ENCODE measurements around the gene C11orf21. TPM values are rescaled to one million over a fixed set of nuclear protein-coding genes. Genes with fewer than 3 reads are reported as not detected.

C11orf21 gene
- total RNA-seq, 1 donor from 2014 or later = 0.16 TPM

DNA sequence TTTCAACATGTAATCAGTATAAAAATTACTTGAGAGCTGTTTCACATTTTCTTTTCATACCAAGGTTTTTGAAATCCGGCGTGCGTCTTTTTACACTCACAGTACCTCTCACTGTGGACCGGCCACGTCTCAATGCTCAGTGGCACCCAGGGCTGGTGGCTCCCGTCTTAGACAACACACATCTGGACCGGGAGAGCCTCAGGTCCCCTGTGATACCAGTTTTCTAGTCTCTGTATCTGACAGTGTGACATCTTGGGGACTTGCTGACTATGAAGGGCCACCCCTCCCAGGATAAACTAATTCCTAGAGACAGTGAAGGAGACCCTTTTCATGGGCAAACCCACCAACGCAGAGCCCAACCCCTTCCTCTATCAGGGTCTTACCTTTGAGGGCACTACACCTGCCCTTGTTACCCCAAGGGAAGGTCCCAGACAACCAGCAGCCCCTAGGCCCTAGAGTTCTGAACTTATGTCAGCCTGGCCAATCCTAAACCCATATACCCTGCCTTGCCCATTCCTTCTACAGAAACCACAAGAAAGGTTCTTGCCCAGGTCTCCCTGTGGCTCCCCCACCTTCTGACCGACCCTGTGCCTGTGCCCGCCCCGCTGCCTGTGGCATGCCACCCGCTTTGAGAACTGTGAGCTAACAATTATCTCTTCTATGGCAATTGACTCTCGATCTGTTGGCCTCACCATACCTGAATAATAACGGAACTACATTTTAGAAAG lies 25.3 kb downstream of the C11orf21 start:
- H3K27me3 Mint-ChIP-seq (ENCODE audit: unreplicated experiment) = peaks cover 81% of the 10 kb centered on the region

GRCh38 chr11:2275334-2276279 lies 26.1 kb downstream of the C11orf21 start:
- DNase-seq (ENCODE audit: extremely low spot score, unreplicated experiment) = peak; percentile 80
- no peak overlapping the region for H3K27ac Mint-ChIP-seq (ENCODE audit: unreplicated experiment)
- peaks cover 10% of the 10 kb centered on the region for H3K9me3 Mint-ChIP-seq (ENCODE audit: unreplicated experiment)
- TF ChIP-seq, protein P1, sequence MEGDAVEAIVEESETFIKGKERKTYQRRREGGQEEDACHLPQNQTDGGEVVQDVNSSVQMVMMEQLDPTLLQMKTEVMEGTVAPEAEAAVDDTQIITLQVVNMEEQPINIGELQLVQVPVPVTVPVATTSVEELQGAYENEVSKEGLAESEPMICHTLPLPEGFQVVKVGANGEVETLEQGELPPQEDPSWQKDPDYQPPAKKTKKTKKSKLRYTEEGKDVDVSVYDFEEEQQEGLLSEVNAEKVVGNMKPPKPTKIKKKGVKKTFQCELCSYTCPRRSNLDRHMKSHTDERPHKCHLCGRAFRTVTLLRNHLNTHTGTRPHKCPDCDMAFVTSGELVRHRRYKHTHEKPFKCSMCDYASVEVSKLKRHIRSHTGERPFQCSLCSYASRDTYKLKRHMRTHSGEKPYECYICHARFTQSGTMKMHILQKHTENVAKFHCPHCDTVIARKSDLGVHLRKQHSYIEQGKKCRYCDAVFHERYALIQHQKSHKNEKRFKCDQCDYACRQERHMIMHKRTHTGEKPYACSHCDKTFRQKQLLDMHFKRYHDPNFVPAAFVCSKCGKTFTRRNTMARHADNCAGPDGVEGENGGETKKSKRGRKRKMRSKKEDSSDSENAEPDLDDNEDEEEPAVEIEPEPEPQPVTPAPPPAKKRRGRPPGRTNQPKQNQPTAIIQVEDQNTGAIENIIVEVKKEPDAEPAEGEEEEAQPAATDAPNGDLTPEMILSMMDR (IDR thresholded peaks at IDR 0.05) = no peak
- H3K4me1 Mint-ChIP-seq (ENCODE audit: unreplicated experiment) = peaks cover 12% of the 10 kb centered on the region
- peaks cover 77% of the 10 kb centered on the region for H3K27me3 Mint-ChIP-seq (ENCODE audit: unreplicated experiment)
- no peak overlapping the region for H3K4me3 Mint-ChIP-seq (ENCODE audit: unreplicated experiment)
- H3K36me3 Mint-ChIP-seq (ENCODE audit: unreplicated experiment) = no peaks in the 10 kb centered on the region

More for the DNA sequence above, 25.3 kb downstream of the C11orf21 start:
- peak; percentile 57 for DNase-seq (ENCODE audit: extremely low spot score, unreplicated experiment)
- no peaks in the 10 kb centered on the region for H3K36me3 Mint-ChIP-seq (ENCODE audit: unreplicated experiment)
- TF ChIP-seq, protein P1 (IDR thresholded peaks at IDR 0.05) = no peak
- H3K4me1 Mint-ChIP-seq (ENCODE audit: unreplicated experiment) = peaks cover 12% of the 10 kb centered on the region
- no peak overlapping the region for H3K4me3 Mint-ChIP-seq (ENCODE audit: unreplicated experiment)
- H3K27ac Mint-ChIP-seq (ENCODE audit: unreplicated experiment) = no peak overlapping the region
- peaks cover 10% of the 10 kb centered on the region for H3K9me3 Mint-ChIP-seq (ENCODE audit: unreplicated experiment)

DNA sequence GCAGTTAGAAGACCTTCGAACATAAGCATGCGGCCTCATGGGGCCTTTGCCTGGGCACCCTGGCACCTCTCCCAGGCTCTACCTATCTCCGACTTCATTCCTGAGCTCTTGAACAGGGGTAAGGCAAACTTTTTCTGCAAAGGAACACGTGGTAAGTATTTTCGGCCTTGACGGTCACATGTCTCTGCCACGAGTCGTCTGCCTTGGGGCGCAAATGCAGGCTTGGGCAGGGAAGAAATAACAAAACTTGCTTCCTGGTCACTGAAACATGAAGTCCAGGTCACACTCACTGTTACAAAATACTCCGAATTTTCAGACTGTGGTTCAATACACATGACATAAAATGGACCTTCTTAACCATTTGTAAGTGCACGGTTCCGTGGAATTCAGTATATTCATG lies 27.9 kb downstream of the C11orf21 start:
- H3K4me3 Mint-ChIP-seq (ENCODE audit: unreplicated experiment) = no peak overlapping the region

GRCh38 chr11:2273311-2273710 lies 28.4 kb downstream of the C11orf21 start:
- no peak overlapping the region for H3K4me3 Mint-ChIP-seq (ENCODE audit: unreplicated experiment)
- H3K4me1 Mint-ChIP-seq (ENCODE audit: unreplicated experiment) = peaks cover 15% of the 10 kb centered on the region
- no peaks in the 10 kb centered on the region for H3K9me3 Mint-ChIP-seq (ENCODE audit: unreplicated experiment)
- no peak overlapping the region for H3K27ac Mint-ChIP-seq (ENCODE audit: unreplicated experiment)
- TF ChIP-seq, protein P1 (IDR thresholded peaks at IDR 0.05) = no peak
- H3K36me3 Mint-ChIP-seq (ENCODE audit: unreplicated experiment) = no peaks in the 10 kb centered on the region
- DNase-seq (ENCODE audit: extremely low spot score, unreplicated experiment) = no peak
- H3K27me3 Mint-ChIP-seq (ENCODE audit: unreplicated experiment) = peaks cover 65% of the 10 kb centered on the region

More for the DNA sequence above, 27.9 kb downstream of the C11orf21 start:
- Mint-ChIP-seq H3K27ac (ENCODE audit: unreplicated experiment) (no peak overlapping the region), H3K4me1 (ENCODE audit: unreplicated experiment) (peaks cover 12% of the 10 kb centered on the region), H3K9me3 (ENCODE audit: unreplicated experiment) (no peaks in the 10 kb centered on the region), H3K27me3 (ENCODE audit: unreplicated experiment) (peaks cover 64% of the 10 kb centered on the region), H3K36me3 (ENCODE audit: unreplicated experiment) (no peaks in the 10 kb centered on the region)
- TF ChIP-seq, protein P1 (IDR thresholded peaks at IDR 0.05) = no peak
- no peak for DNase-seq (ENCODE audit: extremely low spot score, unreplicated experiment)

- Mint-ChIP-seq H3K27me3 (ENCODE audit: unreplicated experiment) (peaks cover 65% of the 10 kb centered on the region), H3K27ac (ENCODE audit: unreplicated experiment) (no peak overlapping the region), H3K4me1 (ENCODE audit: unreplicated experiment) (peaks cover 15% of the 10 kb centered on the region), H3K36me3 (ENCODE audit: unreplicated experiment) (no peaks in the 10 kb centered on the region), H3K4me3 (ENCODE audit: unreplicated experiment) (no peak overlapping the region), H3K9me3 (ENCODE audit: unreplicated experiment) (no peaks in the 10 kb centered on the region)
- no peak for DNase-seq (ENCODE audit: extremely low spot score, unreplicated experiment)
- TF ChIP-seq, protein P1 (IDR thresholded peaks at IDR 0.05) = no peak
Observed at GRCh38 chr11:2272946-2273280, 28.8 kb downstream of the C11orf21 start.

Data from osteocyte (in vitro differentiated cells).